HG03175 (cell line): ENCODE results near the gene SLC9A3.
"Not testable (repeated sequence)": the region's sequence is repeated elsewhere in the genome, so short reads cannot be mapped to it uniquely, and the experiment has no call there.

ENCODE experiments used
- ATAC-seq: cut with Tn5 transposase; IDR thresholded peaks from one replicate; pipeline ENCODE4 v1.9.1; 2021; ENCODE audit warnings: mild to moderate bottlenecking, moderate library complexity; ENCODE audit not compliant: unreplicated experiment

Gene SLC9A3

DNA sequence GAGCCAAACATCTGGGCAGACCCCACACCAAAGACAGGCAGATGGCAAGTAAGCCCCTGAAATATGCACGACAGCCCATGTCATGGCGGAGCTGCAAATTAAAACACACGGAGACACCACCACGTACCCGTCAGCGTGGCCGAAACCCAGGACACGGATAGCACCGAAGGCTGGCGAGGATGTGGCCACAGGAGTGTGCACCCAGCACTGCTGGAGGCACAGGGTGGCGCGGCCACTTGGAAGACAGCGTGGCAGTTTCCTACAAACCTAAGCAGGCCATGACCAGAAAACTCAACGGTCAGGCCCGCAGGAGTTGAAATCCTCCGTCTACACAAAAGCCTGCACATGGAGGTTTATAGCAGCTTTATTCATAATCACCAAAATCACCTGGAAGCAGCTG is 12.8 kb downstream of the SLC9A3 start:
- no peak for ATAC-seq

DNA sequence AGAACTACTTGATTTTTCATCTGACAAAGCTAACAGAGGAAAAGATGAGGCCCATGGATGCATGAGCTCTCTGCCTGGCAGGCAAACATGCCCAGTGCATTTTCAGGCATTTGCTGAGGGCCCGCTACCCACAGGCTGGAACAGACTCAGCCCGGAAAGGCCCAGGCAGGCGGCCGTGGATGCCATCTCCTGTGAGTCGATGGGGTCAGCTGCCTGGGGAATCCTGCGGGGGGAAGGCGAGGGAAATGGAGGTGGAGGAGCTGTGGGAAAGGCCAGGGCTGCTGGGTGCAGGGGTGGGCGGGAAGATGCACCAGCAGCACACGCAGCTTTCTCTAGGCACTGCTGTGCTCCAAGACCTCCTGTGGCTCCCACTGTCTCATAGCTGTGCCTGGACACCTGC is 13.7 kb downstream of the SLC9A3 start:
- no peak for ATAC-seq

GRCh38 chr5:509611-510185 is 14.6 kb downstream of the SLC9A3 start:
- no peak for ATAC-seq

GRCh38 chr5:507986-508575 is 16.2 kb downstream of the SLC9A3 start:
- not testable (repeated sequence) for ATAC-seq

GRCh38 chr5:505951-506525 is 18.2 kb downstream of the SLC9A3 start:
- ATAC-seq: no peak

- no peak for ATAC-seq
These were observed 19.7 kb downstream of the SLC9A3 start for GRCh38 chr5:504326-505154.

DNA sequence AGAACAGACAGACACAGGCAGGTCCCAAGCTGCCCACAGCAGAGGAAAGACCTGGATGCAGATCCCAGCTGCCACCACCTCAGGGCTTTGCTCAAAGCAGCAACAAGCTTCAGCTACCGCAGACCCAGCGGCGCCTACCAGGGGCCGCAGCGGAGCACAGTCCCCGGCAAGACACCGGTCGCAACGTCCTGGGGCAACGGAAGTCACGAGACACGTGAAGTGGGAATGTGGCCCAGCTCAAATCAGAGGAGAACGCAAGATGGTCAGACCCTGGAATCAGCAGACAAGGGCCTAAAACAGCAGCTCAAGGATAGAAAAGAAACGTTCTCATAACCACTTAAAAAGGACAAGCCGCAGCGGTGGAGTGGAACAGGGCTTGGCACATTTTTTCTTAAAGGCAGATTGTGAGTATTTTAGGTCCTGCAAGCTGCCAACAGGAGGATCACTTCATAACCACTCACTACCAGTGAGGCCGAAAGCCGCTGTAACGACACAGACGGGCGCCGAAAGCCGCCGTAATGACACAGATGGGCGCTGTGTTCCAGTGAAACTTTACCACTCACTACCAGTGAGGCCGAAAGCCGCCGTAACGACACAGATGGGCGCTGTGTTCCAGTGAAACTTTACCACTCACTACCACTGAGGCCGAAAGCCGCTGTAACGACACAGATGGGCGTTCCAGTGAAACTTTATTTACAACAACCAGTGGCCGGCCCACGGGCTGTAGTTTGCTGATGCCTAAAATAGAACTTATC is 21.7 kb downstream of the SLC9A3 start:
- no peak for ATAC-seq

DNA sequence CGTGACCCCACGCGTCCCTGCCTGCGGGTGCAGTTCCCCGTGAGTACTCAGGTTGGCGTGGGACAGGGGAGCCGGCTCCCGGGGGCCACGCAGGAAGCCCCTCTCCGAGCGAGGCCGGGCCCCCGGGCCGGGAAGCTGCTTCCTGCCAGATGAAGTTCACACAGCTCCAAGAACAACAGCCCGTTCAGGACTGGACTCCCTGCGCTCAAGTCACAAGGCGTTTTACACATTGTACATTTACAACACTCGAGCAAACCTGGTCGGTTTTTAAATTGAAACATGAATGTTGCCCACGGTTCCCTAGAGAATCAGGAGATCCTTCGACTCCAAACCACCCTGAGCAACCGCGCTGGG is 22.4 kb downstream of the SLC9A3 start:
- no peak for ATAC-seq

DNA sequence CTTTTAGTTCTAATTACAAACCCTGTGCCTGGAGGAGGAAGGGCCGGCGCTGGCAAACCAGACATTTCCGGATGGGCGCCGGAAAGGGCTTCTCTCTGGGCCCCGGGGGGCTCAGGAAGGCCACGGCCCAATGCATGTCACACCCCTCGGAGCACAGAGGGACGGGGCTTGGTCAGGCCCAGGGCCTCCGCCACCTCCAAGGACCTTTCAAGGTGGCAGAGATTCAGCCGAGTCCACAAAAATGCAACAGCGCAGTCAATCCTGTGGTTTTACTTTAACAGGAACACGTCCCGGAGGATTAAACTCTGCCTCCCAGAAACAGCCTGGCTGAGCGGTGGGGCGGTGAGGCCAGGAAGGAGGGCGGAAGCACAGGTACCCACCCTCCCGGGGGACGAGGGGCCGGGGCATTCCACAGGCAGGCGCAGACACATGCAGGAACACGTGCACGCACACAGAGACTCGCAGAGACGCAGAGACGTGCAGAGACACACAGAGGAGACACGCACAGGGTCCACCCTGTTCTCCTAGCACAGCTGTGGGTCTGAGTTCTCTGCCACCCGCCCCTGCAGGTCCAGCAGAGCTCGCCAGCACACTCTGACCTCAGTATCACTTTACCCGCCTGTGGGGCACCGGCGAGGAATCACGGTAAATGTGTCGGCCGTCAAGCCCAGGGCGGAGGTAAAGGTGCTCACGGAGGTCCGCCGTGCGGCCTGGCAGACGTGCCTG is 23.0 kb downstream of the SLC9A3 start:
- ATAC-seq: no peak

DNA sequence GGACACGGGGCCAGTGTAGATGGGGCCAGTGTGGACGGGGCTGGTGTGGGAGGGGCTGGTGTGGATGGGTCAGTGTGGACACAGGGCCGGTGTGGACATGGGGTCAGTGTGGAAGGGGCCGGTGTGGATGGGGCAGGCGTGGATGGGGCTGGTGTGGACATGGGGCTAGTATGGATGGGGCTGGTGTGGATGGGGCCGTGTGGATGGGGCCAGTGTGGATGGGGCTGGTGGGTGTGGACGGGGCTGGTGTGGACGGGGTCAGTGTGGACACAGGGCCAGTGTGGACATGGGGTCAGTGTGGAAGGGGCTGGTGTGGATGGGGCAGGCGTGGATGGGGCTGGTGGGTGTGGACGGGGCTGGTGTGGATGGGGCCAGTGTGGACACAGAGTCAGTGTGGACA is 23.8 kb downstream of the SLC9A3 start:
- ATAC-seq: no peak

- no peak for ATAC-seq
These were observed 24.7 kb downstream of the SLC9A3 start for GRCh38 chr5:499233-500209.

DNA sequence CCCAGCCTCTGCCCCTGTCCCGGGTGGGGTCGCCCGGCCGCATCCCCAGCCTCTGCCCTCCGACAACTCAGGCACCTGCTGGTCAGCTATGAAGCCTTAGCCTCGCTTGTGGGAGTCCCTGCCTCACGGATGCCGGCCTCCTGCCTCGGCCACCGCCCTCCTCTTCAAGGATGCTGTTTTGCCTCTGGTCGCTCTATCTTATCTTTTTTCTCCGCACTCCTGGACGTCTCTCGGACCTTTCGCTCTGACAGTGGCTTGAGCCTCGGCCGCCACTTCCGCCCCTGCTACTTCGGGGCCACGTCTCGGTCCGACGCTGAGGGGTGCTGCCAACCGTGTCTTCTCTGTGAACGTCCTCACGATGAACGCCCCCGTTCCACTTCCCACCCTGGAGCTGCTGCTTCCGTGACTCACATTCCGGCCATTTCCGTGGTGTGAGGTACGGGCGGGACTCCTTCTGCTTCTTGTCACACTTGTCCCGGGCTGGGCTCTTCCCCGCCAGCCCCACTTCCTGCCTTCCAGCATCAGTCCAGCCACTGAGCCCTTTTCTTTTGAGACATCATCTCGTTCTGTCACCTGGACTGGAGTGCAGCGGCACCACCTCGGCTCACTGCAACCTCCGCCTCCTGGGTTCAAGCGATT is 26.3 kb downstream of the SLC9A3 start:
- ATAC-seq: no peak

- ATAC-seq: no peak
These were observed 27.1 kb downstream of the SLC9A3 start for GRCh38 chr5:497090-497700.

DNA sequence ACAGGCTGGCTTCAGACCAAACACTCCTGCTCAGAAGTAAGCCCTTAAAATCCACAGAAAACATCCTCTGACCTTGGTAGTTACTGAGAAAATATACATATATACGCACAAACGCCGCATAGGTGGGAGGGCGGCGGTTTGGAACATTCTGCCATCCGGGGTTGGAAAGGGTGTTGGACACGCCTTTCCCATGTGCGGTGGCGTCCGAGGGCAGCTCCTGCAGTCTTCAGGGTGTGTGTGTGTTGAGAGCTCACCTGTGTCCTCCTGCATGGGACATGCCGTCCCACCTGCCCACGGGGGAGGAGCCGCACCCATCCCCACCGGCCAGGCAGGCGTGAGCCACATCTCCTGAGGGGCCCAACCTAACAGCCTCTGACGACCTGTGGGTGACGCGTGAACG is 28.2 kb downstream of the SLC9A3 start:
- no peak for ATAC-seq

DNA sequence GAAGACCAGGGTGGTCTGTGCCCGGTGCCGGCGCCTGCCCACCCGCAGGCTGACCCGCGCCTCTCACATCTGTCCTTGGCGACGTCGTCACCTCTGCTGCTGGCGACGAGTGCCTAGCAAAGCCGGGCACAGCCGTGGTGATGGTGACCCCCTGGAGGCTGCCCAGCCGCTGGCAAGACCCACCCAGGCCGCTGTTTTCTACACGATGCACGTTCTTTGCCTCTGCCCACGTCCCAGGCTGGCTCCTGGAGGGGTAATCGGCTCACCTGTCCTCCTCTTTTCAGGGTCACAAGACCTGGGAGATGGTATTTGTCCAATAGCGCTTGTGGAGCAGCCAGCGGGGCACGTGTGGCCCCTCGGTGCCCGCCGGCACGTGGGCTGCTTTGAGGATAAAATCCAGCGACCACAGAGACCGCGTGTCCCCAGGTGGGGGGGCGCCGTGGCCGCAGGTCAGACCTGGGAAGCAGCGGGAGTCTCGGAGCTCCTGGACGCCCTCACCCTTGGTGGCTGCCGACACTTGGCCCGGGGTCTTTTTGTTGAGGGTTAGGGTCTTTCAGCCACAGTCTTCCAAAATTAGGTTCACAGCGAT is 29.5 kb downstream of the SLC9A3 start:
- ATAC-seq: no peak

DNA sequence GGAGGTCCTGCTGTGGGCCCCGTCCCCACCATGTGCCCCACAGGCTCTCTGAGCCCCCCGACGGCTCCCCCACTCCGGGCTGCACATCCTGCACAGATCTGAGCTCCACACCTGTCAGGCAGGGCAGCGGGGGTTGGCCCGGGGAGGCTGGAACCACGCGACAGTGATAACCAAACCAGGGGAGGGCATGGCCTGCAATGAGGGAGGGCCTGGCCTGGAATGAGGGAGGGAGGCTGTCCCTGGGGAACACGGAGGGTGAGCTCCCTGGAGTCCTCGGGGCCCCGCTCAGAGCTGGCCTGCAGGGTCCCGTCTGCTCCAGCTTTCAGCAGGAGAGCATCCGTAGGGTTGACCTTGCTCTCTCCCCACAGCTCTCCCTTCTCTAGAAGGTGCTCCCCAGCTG is 30.5 kb downstream of the SLC9A3 start:
- ATAC-seq: no peak

DNA sequence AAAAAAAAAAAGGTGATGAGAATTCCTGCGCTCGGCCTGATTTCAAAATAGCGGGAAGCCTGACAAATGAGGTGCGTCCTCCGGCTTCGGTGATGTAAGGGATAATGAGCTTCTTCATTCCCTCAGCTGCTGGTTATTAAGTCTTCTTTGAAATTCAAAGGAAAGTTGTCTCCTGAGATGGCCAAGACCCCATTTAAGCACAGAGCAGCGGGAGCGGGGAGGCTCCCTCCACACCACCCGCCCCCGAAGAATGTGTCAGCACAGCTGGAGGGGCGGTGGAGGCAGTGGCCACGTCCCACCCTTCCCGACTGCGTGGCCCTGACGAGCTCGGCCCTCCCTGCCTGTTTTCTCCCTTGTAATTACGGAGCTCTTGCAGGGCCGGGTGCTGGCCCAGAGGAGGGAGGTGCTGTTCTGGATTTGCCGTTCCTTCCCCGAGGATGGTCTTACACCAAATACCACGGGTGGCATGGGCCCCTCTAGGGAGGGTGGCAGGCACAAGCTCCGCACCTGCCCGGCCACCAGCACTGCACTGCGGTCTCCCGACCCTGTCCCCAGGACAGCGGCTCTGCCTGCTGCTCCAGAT is 31.0 kb downstream of the SLC9A3 start:
- no peak for ATAC-seq
